ENCODE measurements around the gene LRP1.

LRP1 gene

DNA sequence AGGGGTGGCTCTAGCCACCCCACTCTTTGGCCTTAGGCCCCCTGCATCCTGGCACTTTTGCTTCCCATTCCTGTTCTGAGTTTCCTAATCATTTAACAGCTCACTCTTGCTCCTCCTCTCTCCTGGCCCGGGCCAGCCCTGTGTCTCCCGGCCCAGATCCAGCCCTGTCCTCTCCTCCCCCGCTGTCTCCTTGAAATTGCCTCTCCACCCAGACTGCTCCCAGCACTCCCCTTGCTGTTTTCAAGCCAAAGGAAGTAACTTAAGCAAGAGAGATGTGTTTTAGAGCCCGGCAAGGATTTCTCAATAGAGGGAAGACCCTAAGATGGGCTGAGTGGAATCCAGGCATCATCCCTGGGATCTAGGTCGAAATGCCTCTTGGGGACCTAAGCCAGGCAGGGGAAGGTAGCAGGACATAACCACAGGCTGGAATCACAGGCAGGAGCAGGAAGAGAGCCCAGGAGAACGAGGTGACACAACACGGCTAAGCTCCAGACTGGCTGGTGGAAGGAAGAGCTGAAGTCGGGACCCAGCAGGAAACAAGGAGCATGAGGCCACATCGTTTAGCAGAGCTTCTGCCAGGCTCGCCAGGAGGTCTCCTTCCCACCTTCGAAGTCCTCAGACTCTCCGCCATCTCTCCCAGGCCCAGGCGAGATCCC lies 21.1 kb downstream of the LRP1 start:
- TF ChIP-seq, protein P1, sequence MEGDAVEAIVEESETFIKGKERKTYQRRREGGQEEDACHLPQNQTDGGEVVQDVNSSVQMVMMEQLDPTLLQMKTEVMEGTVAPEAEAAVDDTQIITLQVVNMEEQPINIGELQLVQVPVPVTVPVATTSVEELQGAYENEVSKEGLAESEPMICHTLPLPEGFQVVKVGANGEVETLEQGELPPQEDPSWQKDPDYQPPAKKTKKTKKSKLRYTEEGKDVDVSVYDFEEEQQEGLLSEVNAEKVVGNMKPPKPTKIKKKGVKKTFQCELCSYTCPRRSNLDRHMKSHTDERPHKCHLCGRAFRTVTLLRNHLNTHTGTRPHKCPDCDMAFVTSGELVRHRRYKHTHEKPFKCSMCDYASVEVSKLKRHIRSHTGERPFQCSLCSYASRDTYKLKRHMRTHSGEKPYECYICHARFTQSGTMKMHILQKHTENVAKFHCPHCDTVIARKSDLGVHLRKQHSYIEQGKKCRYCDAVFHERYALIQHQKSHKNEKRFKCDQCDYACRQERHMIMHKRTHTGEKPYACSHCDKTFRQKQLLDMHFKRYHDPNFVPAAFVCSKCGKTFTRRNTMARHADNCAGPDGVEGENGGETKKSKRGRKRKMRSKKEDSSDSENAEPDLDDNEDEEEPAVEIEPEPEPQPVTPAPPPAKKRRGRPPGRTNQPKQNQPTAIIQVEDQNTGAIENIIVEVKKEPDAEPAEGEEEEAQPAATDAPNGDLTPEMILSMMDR (IDR thresholded peaks at IDR 0.05), result no peak

GRCh38 chr12:57150400-57151000 lies 22.2 kb downstream of the LRP1 start:
- TF ChIP-seq, protein P1 (IDR thresholded peaks at IDR 0.05), result no peak

DNA sequence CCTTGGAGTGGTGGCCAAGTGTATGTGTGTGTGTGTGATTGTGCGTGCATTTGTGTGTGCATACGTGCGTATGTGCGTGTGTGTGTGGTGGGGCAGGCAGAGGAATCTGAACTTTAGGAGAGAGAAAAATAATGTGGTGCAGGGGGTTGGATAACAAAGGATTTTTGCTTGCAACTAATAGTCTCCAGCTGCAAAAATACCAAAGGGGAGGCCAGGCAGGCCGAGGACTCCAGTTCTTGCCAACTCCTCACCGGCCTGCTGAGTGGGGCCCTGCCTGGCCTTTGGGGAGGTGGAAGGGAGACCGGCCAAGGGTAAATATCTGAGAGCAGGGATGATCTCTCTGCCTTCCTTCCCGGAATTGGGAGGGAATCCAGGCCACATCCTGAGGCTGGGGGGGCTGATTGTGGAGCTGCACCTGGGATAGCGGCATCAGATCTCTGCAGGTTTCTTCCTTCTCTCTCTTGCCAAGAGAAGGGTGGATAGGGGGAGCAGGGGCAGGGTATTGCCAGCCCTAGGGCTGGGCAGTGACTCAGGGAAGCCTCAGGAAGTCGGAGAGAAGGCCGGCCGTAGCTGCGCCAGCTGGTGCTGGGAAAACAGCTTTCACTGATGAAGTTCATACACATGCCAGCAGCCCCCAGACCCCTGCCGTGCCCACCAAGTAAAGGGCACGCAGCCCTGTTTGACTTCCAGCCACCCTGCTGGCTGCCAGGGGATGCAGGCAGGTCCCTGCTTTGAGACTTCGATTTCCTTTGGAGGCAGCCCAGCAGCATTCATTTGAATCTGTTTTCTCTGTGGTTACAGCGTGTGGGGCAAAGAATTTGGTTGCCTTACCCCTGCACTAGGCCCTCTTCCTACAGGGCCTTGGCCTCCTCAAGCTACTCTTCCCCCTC lies 23.7 kb downstream of the LRP1 start:
- TF ChIP-seq, protein P1 (IDR thresholded peaks at IDR 0.05), result no peak

DNA sequence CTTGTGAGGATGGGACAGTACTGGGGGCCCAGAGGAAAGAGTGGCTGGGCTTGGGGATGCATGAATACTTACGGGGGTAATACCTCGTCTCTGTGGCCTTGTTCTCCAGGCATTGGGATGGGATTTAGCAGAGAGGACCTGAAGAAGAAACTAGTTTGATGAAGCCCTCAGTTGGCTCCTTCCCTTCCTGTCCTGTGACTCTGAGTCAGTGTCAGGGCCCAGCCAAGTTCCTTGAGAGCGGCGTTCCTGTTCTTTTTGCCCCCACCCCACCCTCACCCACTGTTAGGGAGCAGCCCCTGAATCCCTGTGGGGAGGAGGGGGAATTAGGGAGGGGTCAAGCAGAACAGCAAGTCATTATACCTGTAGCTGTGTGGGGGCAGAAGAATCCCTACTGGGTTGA lies 24.4 kb downstream of the LRP1 start:
- TF ChIP-seq, protein P1 (IDR thresholded peaks at IDR 0.05), result no peak

GRCh38 chr12:57153415-57153997 lies 25.2 kb downstream of the LRP1 start:
- TF ChIP-seq, protein P1 (IDR thresholded peaks at IDR 0.05), result no peak

GRCh38 chr12:57154076-57154475 lies 25.8 kb downstream of the LRP1 start:
- TF ChIP-seq, protein P1 (IDR thresholded peaks at IDR 0.05), result no peak

GRCh38 chr12:57154804-57155434 lies 26.6 kb downstream of the LRP1 start:
- TF ChIP-seq, protein P1 (IDR thresholded peaks at IDR 0.05), result no peak

All from LNCAP (cell line).